ENCODE measurements around the gene COL23A1. TPM values are rescaled to one million over a fixed set of nuclear protein-coding genes. Genes with fewer than 3 reads are reported as not detected.
A peak's percentile ranks its signal among the peaks of the same experiment; 100 is the strongest.

The COL23A1 gene
- total RNA-seq, 1 experiment from 2014 or later: not detected

DNA sequence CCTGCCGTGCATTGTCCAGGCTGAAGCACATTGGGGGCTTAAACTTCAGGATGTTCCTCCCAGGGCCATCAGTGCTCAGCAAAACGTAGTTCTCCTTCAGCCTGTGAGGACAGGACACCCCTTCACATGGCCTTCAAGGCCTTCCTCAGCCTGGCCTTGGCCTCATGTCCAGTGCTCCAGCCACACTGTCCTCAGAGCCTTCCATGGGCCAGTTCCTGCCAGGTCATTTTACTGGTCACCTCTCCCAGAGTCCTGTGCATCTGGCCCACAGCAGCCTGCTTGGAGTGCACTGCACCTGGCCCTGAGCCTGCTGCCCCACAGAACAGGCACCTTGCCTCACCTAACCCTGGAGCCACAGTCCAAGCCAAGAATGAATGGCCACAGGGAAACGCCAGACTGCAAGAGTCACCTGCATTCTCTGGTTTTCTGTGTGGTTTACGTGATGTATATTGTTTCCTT lies 377.2 kb downstream of the COL23A1 start:
- Histone ChIP-seq H3K79me2 (ENCODE audit: low read length) (peaks cover 19% of the 10 kb centered on the region), H3K4me2 (ENCODE audit: low read length) (no peak overlapping the region), H3K4me1 (ENCODE audit: insufficient read depth, low read length) (peaks cover 2% of the 10 kb centered on the region), H2AFZ (ENCODE audit: low read length) (no peak overlapping the region), H3K9me3 (ENCODE audit: low read length) (no peaks in the 10 kb centered on the region), H4K20me1 (ENCODE audit: low read length) (peaks cover 51% of the 10 kb centered on the region), H3K9me2 (replicated peaks; ENCODE audit: low read length) (no peaks in the 10 kb centered on the region), H3K9ac (ENCODE audit: low read length) (no peak overlapping the region), H3F3A (ENCODE audit: low read length, unreplicated experiment) (peaks cover 7% of the 10 kb centered on the region), H3K27ac (ENCODE audit: low read length) (no peak overlapping the region), H3K27me3 (ENCODE audit: low read length) (no peaks in the 10 kb centered on the region), H3K36me3 (ENCODE audit: low read depth, low read length) (peaks cover 79% of the 10 kb centered on the region), H3K4me3 (ENCODE audit: low read length) (no peak overlapping the region)
- ChIA-PET POLR2A (ENCODE audit: unreplicated experiment) (no interaction called here), CTCF (no interaction called here)
- DNase-seq: no peak
- intact Hi-C loops (cut with micrococcal nuclease): no loop called here
- ATAC-seq: peak; percentile 3; the same call in 1 of the 2 replicates
- no peak for TF ChIP-seq EZH2phosphoT487 (IDR thresholded peaks at IDR 0.05; ENCODE audit: borderline replicate concordance, low read length)
- TF ChIP-seq, protein P1, sequence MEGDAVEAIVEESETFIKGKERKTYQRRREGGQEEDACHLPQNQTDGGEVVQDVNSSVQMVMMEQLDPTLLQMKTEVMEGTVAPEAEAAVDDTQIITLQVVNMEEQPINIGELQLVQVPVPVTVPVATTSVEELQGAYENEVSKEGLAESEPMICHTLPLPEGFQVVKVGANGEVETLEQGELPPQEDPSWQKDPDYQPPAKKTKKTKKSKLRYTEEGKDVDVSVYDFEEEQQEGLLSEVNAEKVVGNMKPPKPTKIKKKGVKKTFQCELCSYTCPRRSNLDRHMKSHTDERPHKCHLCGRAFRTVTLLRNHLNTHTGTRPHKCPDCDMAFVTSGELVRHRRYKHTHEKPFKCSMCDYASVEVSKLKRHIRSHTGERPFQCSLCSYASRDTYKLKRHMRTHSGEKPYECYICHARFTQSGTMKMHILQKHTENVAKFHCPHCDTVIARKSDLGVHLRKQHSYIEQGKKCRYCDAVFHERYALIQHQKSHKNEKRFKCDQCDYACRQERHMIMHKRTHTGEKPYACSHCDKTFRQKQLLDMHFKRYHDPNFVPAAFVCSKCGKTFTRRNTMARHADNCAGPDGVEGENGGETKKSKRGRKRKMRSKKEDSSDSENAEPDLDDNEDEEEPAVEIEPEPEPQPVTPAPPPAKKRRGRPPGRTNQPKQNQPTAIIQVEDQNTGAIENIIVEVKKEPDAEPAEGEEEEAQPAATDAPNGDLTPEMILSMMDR (conservative IDR thresholded peaks at IDR 0.05; ENCODE audit: low read depth, low read length): no peak
- no peak for TF ChIP-seq EZH2 (IDR thresholded peaks at IDR 0.05; ENCODE audit: low read length, unreplicated experiment)
- no TSS peak for BruUV-seq (replicated peaks)

DNA sequence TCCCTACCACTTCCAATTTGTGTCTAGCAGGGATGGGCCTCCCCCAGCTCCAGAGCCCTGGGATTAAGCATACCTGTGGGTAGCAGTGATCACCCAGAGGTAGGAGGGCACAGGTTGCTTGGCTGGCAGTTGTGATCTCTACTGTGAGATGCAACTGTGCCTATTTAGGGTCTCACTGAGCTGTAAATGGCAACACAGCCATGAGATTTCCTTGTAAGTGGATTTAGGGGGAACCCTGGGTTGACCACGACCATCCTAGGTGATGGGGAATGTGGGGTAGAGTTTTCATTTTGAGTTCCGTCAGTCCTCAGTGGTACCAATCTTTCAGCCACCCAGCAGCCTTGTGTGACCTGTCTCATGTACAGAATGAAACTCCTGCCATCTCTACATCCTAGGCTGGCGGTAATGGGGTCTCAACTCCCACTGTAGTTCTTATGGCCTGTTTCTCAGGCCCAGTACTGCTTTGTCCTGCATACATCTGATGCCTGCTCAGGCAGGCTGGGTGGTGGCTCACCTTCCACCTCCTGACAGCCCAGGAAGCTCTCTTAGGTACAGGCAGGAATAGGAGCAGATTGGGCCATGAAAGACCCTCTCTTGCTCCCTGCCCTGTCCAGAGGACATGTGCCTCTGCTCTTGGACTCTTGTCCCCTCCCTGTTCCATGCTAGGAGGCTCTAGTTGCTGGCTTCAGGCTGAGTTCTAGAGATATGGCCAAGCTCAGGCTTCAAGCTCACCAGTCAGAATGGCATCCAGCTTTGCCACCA lies 377.8 kb downstream of the COL23A1 start:
- ChIA-PET CTCF (no interaction called here), POLR2A (ENCODE audit: unreplicated experiment) (no interaction called here)
- no TSS peak for BruUV-seq (replicated peaks)
- TF ChIP-seq, protein P1 (conservative IDR thresholded peaks at IDR 0.05; ENCODE audit: low read depth, low read length): no peak
- TF ChIP-seq EZH2 (IDR thresholded peaks at IDR 0.05; ENCODE audit: low read length, unreplicated experiment) (no peak), EZH2phosphoT487 (IDR thresholded peaks at IDR 0.05; ENCODE audit: borderline replicate concordance, low read length) (no peak)
- Histone ChIP-seq H3K4me1 (ENCODE audit: insufficient read depth, low read length) (peaks cover 8% of the 10 kb centered on the region), H3K27me3 (ENCODE audit: low read length) (no peaks in the 10 kb centered on the region), H3K4me2 (ENCODE audit: low read length) (no peak overlapping the region), H4K20me1 (ENCODE audit: low read length) (peaks cover 57% of the 10 kb centered on the region), H3K9me3 (ENCODE audit: low read length) (no peaks in the 10 kb centered on the region), H3K36me3 (ENCODE audit: low read depth, low read length) (peaks cover 85% of the 10 kb centered on the region), H3K79me2 (ENCODE audit: low read length) (peaks cover 25% of the 10 kb centered on the region), H2AFZ (ENCODE audit: low read length) (no peak overlapping the region), H3K9ac (ENCODE audit: low read length) (no peak overlapping the region), H3F3A (ENCODE audit: low read length, unreplicated experiment) (peaks cover 7% of the 10 kb centered on the region), H3K4me3 (ENCODE audit: low read length) (no peak overlapping the region), H3K9me2 (replicated peaks; ENCODE audit: low read length) (no peaks in the 10 kb centered on the region), H3K27ac (ENCODE audit: low read length) (no peak overlapping the region)
- ATAC-seq (peak; percentile 3; the same call in 1 of the 2 replicates), DNase-seq (no peak)
- intact Hi-C loops (cut with micrococcal nuclease): no loop called here

Measured in PC-3 (cell line).